Tibial nerve (tissue), 4 donors: Measurements from ENCODE around the gene PRUNE2.

Experiments
- EP300 ChIP-seq, 2 donors: sonication (generic); formaldehyde crosslinking; IDR thresholded peaks; one replicate each; pipeline ENCODE4 v1.6.1; 2017; ENCODE audit warnings: antibody characterized with exemption in 2 of 2, mild to moderate bottlenecking in 1 of 2
- POLR2A ChIP-seq, 2 donors: fragments of 450-650 bp; IDR thresholded peaks; one replicate each; pipeline ENCODE4 v1.6.1; 2017; ENCODE audit warnings: antibody characterized with exemption in 2 of 2, mild to moderate bottlenecking in 2 of 2, moderate library complexity in 2 of 2
- TF ChIP-seq, protein P1 (sequence below), 5 experiments: fragments of 200-600 bp in 3 of 5; fragments of 450-650 bp in 2 of 5; sonication (generic) in 3 of 5; IDR thresholded peaks; one replicate each; pipeline ENCODE4 v1.5.1; 2016 to 2019; ENCODE audit warnings: antibody characterized with exemption in 5 of 5, mild to moderate bottlenecking in 3 of 5, moderate library complexity in 2 of 5

DNA sequence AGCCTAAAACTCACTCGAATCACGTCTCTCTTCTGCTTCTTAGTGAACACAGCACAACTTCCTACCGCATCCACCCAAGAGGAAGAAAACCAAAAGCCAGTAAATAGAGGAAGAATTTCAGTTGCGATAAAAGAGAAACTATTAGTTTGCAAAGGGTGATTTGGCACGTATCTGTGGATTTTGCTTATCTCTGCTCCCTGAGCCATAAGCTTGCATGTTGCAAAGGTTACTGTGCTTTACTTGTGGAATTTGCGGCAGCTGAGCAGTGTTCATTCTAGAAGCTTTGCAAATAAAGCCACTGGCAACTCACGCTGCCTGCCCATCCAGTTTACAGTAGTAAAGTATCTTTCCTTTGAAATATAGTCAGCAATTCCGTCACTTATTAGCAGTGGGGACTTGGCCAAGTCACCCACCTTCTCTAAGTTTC is 290.7 kb downstream of the PRUNE2 start:
- TF ChIP-seq, protein P1, sequence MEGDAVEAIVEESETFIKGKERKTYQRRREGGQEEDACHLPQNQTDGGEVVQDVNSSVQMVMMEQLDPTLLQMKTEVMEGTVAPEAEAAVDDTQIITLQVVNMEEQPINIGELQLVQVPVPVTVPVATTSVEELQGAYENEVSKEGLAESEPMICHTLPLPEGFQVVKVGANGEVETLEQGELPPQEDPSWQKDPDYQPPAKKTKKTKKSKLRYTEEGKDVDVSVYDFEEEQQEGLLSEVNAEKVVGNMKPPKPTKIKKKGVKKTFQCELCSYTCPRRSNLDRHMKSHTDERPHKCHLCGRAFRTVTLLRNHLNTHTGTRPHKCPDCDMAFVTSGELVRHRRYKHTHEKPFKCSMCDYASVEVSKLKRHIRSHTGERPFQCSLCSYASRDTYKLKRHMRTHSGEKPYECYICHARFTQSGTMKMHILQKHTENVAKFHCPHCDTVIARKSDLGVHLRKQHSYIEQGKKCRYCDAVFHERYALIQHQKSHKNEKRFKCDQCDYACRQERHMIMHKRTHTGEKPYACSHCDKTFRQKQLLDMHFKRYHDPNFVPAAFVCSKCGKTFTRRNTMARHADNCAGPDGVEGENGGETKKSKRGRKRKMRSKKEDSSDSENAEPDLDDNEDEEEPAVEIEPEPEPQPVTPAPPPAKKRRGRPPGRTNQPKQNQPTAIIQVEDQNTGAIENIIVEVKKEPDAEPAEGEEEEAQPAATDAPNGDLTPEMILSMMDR (IDR thresholded peaks at IDR 0.05), result no peak
- TF ChIP-seq POLR2A (IDR thresholded peaks at IDR 0.05), result no peak
- TF ChIP-seq EP300 (IDR thresholded peaks at IDR 0.05), result no peak
